ENCODE data around the gene SLC4A1.

GRCh38 chr17:44211281-44212265 is 56.4 kb downstream of the SLC4A1 start:
- TF ChIP-seq CTCF (IDR thresholded peaks at IDR 0.05; ENCODE audit: borderline replicate concordance, extremely low read depth, low read length, poor library complexity, severe bottlenecking): no peak
- no peak for TF ChIP-seq EZH2 (IDR thresholded peaks at IDR 0.05; ENCODE audit: borderline replicate concordance, low read depth, low read length, severe bottlenecking)

Measured in DND-41 (cell line).